HG03442 (cell line): ENCODE measurements around the gene GPNMB.
A peak's percentile ranks its signal among the peaks of the same experiment; 100 is the strongest.
"Not testable (repeated sequence)": the region's sequence is repeated elsewhere in the genome, so short reads cannot be mapped to it uniquely, and the experiment has no call there.

Experiments
- ATAC-seq: cut with Tn5 transposase; IDR thresholded peaks from one replicate; pipeline ENCODE4 v1.9.1; 2021; ENCODE audit warnings: mild to moderate bottlenecking, moderate library complexity; ENCODE audit not compliant: unreplicated experiment

Gene GPNMB

DNA sequence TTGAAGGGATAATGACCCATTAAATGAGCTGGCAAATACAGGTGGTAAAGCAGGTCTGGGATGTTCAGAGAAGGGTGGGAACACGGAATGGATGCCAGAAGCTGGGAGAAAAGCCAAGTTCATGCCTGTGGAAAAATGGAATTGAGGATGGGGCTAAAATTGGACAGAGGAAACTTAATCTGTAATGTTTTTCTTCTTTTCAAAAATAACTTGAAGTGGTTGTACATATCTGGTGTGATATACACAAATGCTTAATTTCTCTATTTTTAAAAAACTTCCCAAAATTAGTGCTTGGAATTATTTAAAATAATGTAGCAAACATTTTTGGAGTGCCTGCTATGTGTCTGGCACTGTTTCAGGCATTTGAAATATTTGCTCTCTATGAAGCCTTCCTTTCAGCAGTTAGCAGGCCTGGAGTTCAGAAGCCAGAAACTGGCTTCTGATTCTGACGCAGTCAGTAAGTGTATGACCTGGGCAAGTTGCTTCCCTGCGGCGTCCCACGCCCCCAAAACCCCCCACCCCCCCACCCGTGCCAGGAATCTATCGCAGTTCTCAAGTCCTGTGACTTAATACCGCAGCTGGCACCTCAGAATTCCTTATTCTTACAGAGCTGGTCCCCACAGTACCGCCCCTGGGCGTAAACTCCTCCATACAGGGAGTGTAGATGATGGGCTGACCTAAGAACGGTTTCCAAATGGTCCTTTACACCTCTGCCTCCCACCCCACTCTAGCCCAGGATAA lies 51.7 kb downstream of the GPNMB start:
- no peak for ATAC-seq

DNA sequence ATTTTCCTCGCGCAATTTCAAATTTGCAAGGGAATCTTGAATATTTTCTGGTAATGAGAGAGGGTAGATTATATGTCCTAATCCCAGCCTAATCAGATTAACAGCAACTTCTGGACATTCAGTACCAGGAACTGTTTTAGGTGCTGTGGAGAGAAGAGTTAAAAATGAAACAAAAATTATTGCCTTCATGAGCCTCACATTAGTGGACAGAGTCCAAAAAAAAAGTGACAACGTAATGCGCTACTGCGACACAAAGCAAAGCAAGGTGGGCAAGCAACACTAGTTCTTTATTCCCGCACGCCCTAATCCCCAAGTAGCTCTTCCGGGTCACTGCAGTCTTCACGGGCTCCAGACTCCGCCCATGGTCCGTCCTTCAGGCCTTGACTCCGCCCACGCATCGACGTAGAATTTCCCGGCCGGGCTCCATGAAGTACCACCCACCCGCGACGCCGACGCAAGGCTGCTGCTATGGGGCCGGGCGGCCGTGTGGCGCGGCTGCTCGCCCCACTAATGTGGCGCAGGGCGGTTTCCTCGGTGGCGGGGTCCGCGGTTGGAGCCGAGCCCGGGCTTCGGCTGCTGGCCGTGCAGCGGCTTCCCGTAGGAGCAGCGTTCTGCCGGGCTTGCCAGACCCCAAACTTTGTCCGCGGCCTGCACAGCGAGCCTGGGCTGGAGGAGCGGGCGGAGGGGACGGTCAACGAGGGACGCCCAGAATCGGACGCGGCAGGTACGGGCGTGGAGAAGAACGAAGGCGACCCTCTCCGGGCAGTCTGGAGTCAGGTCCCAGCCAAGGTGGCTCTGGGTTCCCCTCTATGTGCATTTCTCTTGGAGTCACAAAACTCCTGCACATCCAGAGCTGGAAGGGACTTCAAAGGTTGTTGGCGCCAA lies 52.6 kb downstream of the GPNMB start, which contains the start of gene MALSU1:
Gene MALSU1, plus strand, starts transcription at position 455 of the 885 bp plus-strand sequence. Its CDS starts 14 bp downstream, at position 469.
- ATAC-seq, result peak; percentile 99

DNA sequence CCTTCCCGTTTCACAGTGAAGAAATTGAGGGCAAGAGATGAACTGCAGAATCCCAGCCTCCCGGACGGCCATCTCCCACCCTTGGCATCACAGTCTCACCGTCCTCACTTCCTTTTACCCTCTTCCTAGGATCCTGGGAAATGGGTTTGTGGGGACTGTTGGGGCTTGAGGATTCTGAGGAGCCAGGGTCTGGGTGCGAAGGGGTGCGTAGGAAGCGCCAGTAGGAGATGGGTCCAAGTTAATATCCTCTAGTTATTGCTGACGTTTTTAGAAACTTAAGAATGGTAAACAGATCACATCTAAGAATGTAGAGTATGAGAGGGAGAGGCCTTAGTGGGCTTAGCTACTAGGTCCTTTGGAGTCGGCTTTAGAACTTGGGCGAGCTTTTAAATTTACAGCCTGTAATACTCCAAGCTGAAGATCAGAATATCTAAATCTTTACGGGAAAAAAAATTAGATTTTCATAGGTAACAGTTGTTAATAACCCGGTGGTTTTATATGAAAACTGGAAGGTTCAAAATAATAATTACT lies 53.3 kb downstream of the GPNMB start:
- ATAC-seq, result peak; percentile 1

DNA sequence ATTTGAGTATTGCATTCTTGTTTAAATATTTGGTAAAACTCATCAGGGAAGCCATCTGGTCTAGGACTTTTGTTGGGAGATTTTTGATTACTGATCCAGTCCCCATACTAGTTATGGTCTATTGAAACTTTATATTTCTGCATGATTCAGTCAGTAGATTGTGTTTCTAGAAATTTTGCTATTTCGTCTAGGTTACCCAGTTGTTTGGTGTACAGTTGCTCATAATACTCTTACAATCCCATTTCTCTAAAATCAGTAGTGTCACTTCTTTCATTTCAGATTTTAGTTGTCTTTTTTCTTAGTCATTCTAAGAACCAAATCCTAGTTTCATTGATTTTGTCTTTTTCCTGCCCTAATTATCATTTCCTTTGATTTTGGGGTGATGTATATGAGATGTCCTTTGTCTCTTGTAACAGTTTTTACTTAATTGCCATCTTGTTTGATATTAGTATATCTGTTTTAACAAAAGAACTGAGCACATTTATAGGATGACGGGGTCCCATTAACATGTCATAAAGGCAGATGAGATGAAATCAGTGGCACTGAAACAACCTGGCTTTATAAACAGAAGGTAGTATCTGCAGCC lies 60.5 kb downstream of the GPNMB start:
- no peak for ATAC-seq

DNA sequence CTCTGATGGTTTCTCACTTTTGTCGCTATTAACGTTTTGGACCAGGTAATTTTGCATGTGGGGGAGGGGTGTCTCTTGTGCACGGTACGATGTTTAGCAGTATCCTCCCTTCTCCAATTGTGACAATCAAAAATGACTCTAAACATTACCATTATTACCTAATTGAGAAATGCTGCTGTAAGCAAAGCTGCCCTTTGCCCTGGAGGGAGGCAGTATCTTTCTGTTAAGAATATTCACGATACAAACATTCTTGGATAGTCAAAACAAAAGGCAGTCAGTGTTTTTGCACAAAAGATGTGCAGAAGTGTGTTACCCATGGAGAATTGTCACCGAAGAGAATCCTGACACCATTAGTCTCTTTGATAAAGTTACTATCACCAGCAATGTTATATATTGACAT lies 62.2 kb downstream of the GPNMB start:
- ATAC-seq, result no peak

DNA sequence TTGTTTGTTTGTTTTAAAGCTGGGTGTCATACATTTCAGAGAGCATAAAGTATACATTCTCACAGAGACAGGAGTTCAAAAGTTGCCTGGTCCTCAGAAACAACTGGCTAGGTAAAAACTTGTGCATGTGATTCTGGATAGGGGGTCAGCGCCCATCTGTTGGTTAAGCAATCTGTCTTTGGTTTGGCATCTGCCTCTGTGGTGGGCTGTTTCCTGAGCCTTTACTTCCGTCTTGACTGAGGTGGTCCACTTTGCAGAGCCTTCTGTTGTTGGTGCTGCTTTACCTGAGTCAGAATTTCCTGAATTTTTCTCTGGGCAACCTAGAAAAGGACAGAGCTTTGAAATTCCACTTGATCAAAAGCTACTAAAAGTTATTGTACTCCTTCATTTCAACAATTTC lies 65.6 kb downstream of the GPNMB start:
- not testable (repeated sequence) for ATAC-seq

DNA sequence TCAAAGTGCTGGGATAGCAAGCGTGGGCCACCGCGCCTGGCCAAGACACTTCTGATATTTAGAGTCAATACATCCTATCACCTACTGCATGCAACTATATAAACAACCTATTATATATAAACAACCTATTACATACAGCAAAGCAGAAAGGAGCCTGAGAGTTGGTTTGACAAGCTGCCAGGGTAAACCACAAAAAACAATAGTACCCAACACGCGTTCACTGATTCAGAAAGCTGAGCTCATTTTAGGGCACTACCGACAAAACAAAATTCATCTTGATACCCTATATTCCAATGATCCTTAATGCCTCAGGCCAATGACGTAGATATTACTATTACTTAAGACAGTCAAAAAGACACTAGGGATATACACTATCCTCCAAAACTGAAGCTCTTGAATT lies 68.8 kb downstream of the GPNMB start:
- no peak for ATAC-seq
